Measurements from ENCODE around the gene CCDC184.

DNA sequence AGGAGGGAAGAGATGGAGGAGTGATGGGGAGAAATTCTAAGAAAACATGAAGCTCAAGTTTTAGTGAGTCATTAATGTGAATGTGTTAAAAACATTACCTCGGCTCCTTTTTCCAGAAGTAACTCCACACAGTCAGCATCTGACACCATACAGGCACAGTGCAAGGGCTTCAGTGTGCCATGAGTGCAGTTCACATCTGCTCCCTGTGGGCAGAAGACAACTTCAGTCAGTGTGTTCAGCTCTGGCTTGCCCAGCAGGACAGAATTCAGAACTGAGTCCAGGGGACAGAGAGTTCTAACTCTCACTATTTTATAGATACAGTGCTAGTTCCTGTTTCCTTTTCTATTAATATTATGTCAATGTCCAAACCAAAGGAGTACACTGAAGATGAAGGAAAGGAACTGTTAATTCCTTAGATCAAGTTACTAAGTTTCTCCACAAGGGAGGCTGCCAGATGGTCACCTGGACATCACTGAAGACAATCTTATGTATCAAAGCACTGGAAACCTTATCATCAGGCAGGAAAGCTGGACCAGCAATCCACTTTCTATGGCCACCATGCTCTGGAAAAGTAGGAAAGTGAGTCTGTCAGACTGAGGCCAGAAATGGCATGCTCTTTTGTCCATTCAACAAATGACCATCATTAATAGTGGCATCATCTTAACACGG lies 32.2 kb upstream of the CCDC184 start:
- no peak for TF ChIP-seq NFIC (IDR thresholded peaks at IDR 0.05; ENCODE audit: borderline replicate concordance)
- TF ChIP-seq, protein P1, sequence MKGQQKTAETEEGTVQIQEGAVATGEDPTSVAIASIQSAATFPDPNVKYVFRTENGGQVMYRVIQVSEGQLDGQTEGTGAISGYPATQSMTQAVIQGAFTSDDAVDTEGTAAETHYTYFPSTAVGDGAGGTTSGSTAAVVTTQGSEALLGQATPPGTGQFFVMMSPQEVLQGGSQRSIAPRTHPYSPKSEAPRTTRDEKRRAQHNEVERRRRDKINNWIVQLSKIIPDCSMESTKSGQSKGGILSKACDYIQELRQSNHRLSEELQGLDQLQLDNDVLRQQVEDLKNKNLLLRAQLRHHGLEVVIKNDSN (IDR thresholded peaks at IDR 0.05; ENCODE audit: borderline replicate concordance, low read depth) = no peak
- TF ChIP-seq, protein P2, sequence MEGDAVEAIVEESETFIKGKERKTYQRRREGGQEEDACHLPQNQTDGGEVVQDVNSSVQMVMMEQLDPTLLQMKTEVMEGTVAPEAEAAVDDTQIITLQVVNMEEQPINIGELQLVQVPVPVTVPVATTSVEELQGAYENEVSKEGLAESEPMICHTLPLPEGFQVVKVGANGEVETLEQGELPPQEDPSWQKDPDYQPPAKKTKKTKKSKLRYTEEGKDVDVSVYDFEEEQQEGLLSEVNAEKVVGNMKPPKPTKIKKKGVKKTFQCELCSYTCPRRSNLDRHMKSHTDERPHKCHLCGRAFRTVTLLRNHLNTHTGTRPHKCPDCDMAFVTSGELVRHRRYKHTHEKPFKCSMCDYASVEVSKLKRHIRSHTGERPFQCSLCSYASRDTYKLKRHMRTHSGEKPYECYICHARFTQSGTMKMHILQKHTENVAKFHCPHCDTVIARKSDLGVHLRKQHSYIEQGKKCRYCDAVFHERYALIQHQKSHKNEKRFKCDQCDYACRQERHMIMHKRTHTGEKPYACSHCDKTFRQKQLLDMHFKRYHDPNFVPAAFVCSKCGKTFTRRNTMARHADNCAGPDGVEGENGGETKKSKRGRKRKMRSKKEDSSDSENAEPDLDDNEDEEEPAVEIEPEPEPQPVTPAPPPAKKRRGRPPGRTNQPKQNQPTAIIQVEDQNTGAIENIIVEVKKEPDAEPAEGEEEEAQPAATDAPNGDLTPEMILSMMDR (IDR thresholded peaks at IDR 0.05) = no peak
- TF ChIP-seq, protein P3, sequence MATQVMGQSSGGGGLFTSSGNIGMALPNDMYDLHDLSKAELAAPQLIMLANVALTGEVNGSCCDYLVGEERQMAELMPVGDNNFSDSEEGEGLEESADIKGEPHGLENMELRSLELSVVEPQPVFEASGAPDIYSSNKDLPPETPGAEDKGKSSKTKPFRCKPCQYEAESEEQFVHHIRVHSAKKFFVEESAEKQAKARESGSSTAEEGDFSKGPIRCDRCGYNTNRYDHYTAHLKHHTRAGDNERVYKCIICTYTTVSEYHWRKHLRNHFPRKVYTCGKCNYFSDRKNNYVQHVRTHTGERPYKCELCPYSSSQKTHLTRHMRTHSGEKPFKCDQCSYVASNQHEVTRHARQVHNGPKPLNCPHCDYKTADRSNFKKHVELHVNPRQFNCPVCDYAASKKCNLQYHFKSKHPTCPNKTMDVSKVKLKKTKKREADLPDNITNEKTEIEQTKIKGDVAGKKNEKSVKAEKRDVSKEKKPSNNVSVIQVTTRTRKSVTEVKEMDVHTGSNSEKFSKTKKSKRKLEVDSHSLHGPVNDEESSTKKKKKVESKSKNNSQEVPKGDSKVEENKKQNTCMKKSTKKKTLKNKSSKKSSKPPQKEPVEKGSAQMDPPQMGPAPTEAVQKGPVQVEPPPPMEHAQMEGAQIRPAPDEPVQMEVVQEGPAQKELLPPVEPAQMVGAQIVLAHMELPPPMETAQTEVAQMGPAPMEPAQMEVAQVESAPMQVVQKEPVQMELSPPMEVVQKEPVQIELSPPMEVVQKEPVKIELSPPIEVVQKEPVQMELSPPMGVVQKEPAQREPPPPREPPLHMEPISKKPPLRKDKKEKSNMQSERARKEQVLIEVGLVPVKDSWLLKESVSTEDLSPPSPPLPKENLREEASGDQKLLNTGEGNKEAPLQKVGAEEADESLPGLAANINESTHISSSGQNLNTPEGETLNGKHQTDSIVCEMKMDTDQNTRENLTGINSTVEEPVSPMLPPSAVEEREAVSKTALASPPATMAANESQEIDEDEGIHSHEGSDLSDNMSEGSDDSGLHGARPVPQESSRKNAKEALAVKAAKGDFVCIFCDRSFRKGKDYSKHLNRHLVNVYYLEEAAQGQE (IDR thresholded peaks at IDR 0.05; ENCODE audit: low read depth, low read length) = no peak
- no peak for TF ChIP-seq JUND (IDR thresholded peaks at IDR 0.05)
- TF ChIP-seq RAD21 (IDR thresholded peaks at IDR 0.05; ENCODE audit: low read length) = no peak
- TF ChIP-seq USF2 (IDR thresholded peaks at IDR 0.05; ENCODE audit: borderline replicate concordance, low read depth, low read length) = no peak
- no peak for TF ChIP-seq FOSL2 (IDR thresholded peaks at IDR 0.05; ENCODE audit: borderline replicate concordance, low read depth)
- TF ChIP-seq POLR2AphosphoS5 (IDR thresholded peaks at IDR 0.05; ENCODE audit: low read depth, low read length) = no peak
- TF ChIP-seq, protein P4, sequence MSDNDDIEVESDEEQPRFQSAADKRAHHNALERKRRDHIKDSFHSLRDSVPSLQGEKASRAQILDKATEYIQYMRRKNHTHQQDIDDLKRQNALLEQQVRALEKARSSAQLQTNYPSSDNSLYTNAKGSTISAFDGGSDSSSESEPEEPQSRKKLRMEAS (IDR thresholded peaks at IDR 0.05; ENCODE audit: low read depth) = no peak
- TF ChIP-seq RCOR1 (IDR thresholded peaks at IDR 0.05; ENCODE audit: low read length) = no peak
- TF ChIP-seq EZH2phosphoT487 (IDR thresholded peaks at IDR 0.05; ENCODE audit: borderline replicate concordance, low read depth) = no peak
- no peak for TF ChIP-seq MEF2A (IDR thresholded peaks at IDR 0.05; ENCODE audit: borderline replicate concordance, low read depth)

All from SK-N-SH (cell line).